KMS-11 (cell line): Measurements from ENCODE around the gene SACM1L.

Source experiments
- H2AFZ ChIP-seq: fragments of 200-600 bp; sonication (generic); 2 replicates; pipeline ENCODE4 v1.6.1; 2016; ENCODE audit warnings: antibody characterized with exemption, mixed run types, low read depth
- H3K27ac ChIP-seq: fragments of 200-600 bp; sonication (generic); 2 replicates; pipeline ENCODE4 v1.6.1; 2016; ENCODE audit warnings: mild to moderate bottlenecking, mixed run types
- H3K27me3 ChIP-seq: fragments of 200-600 bp; sonication (generic); 2 replicates; pipeline ENCODE4 v1.6.1; 2017; ENCODE audit warnings: mild to moderate bottlenecking, low read depth, mixed run types, moderate library complexity; ENCODE audit not compliant: insufficient read depth
- H3K36me3 ChIP-seq: fragments of 200-600 bp; sonication (generic); 2 replicates; pipeline ENCODE4 v1.6.1; 2017; ENCODE audit warnings: mild to moderate bottlenecking, mixed run types; ENCODE audit not compliant: insufficient read depth
- H3K4me1 ChIP-seq: fragments of 200-600 bp; sonication (generic); 2 replicates; pipeline ENCODE4 v1.6.1; 2016; ENCODE audit warnings: mild to moderate bottlenecking, low read depth, mixed run types; ENCODE audit not compliant: poor library complexity, severe bottlenecking
- H3K4me2 ChIP-seq: fragments of 200-600 bp; sonication (generic); 2 replicates; pipeline ENCODE4 v1.7.0; 2016; ENCODE audit warnings: mild to moderate bottlenecking, mixed run types
- H3K4me3 ChIP-seq: fragments of 200-600 bp; sonication (generic); IDR thresholded peaks from 2 replicates; pipeline ENCODE4 v1.6.1; 2017; ENCODE audit warnings: low read depth, low read length, mixed read lengths; ENCODE audit not compliant: insufficient read depth
- H3K79me2 ChIP-seq: fragments of 200-600 bp; sonication (generic); 2 replicates; pipeline ENCODE4 v1.6.1; 2016; ENCODE audit warnings: low read depth, mixed run types; ENCODE audit not compliant: insufficient read depth
- H3K9ac ChIP-seq: fragments of 200-600 bp; sonication (generic); 2 replicates; pipeline ENCODE4 v1.6.1; 2016; ENCODE audit warnings: mild to moderate bottlenecking, mixed run types
- H4K20me1 ChIP-seq: fragments of 200-600 bp; sonication (generic); 2 replicates; pipeline ENCODE4 v1.6.1; 2016; ENCODE audit warnings: mild to moderate bottlenecking, mixed run types; ENCODE audit not compliant: insufficient read depth
- CTCF ChIP-seq: fragments of 200-600 bp; sonication (generic); conservative IDR thresholded peaks from 2 replicates; pipeline ENCODE4 v1.6.1; 2017; ENCODE audit warnings: low read depth, mild to moderate bottlenecking, antibody characterized with exemption, low read length, moderate library complexity, mixed read lengths

SACM1L gene

GRCh38 chr3:45729614-45730013 lies 40.4 kb downstream of the SACM1L start:
- no peaks in the 10 kb centered on the region for H3K4me1 ChIP-seq
- no peak overlapping the region for H3K9ac ChIP-seq
- no peak for TF ChIP-seq CTCF
- H3K79me2 ChIP-seq = no peaks in the 10 kb centered on the region
- H3K4me2 ChIP-seq = no peak overlapping the region
- no peak overlapping the region for H2AFZ ChIP-seq
- H3K36me3 ChIP-seq = no peaks in the 10 kb centered on the region
- no peak overlapping the region for H3K27ac ChIP-seq
- no peaks in the 10 kb centered on the region for H4K20me1 ChIP-seq
- H3K27me3 ChIP-seq = no peaks in the 10 kb centered on the region
- no peak overlapping the region for H3K4me3 ChIP-seq

GRCh38 chr3:45730409-45731154 lies 41.4 kb downstream of the SACM1L start:
- Histone ChIP-seq H2AFZ (no peak overlapping the region), H3K79me2 (no peaks in the 10 kb centered on the region), H3K4me2 (no peak overlapping the region), H4K20me1 (no peaks in the 10 kb centered on the region), H3K36me3 (no peaks in the 10 kb centered on the region), H3K27me3 (no peaks in the 10 kb centered on the region), H3K4me1 (no peaks in the 10 kb centered on the region), H3K9ac (no peak overlapping the region), H3K27ac (no peak overlapping the region), H3K4me3 (no peak overlapping the region)
- TF ChIP-seq CTCF = no peak

GRCh38 chr3:45736707-45737106 lies 47.5 kb downstream of the SACM1L start:
- no peaks in the 10 kb centered on the region for H4K20me1 ChIP-seq
- no peak overlapping the region for H2AFZ ChIP-seq
- no peak overlapping the region for H3K27ac ChIP-seq
- no peaks in the 10 kb centered on the region for H3K4me1 ChIP-seq
- no peaks in the 10 kb centered on the region for H3K27me3 ChIP-seq
- TF ChIP-seq CTCF = no peak
- H3K79me2 ChIP-seq = no peaks in the 10 kb centered on the region
- H3K9ac ChIP-seq = no peak overlapping the region
- no peak overlapping the region for H3K4me2 ChIP-seq
- H3K36me3 ChIP-seq = no peaks in the 10 kb centered on the region
- H3K4me3 ChIP-seq = no peak overlapping the region

- no peak overlapping the region for H2AFZ ChIP-seq
- no peaks in the 10 kb centered on the region for H3K4me1 ChIP-seq
- H3K27ac ChIP-seq = no peak overlapping the region
- H3K36me3 ChIP-seq = no peaks in the 10 kb centered on the region
- no peak for TF ChIP-seq CTCF
- H3K27me3 ChIP-seq = no peaks in the 10 kb centered on the region
- no peaks in the 10 kb centered on the region for H4K20me1 ChIP-seq
- no peak overlapping the region for H3K9ac ChIP-seq
- H3K79me2 ChIP-seq = no peaks in the 10 kb centered on the region
- H3K4me2 ChIP-seq = no peak overlapping the region
- no peak overlapping the region for H3K4me3 ChIP-seq
Measured at GRCh38 chr3:45737234-45737633, 48.0 kb downstream of the SACM1L start.
